Measurements from ENCODE around the gene H6PD. TPM values are rescaled to one million over a fixed set of nuclear protein-coding genes. Genes with fewer than 3 reads are reported as not detected.
"Not testable (repeated sequence)": the region's sequence is repeated elsewhere in the genome, so short reads cannot be mapped to it uniquely, and the experiment has no call there.

H6PD gene
- total RNA-seq, 2 experiments from 2014 or later: 6.5 to 7.1 TPM

DNA sequence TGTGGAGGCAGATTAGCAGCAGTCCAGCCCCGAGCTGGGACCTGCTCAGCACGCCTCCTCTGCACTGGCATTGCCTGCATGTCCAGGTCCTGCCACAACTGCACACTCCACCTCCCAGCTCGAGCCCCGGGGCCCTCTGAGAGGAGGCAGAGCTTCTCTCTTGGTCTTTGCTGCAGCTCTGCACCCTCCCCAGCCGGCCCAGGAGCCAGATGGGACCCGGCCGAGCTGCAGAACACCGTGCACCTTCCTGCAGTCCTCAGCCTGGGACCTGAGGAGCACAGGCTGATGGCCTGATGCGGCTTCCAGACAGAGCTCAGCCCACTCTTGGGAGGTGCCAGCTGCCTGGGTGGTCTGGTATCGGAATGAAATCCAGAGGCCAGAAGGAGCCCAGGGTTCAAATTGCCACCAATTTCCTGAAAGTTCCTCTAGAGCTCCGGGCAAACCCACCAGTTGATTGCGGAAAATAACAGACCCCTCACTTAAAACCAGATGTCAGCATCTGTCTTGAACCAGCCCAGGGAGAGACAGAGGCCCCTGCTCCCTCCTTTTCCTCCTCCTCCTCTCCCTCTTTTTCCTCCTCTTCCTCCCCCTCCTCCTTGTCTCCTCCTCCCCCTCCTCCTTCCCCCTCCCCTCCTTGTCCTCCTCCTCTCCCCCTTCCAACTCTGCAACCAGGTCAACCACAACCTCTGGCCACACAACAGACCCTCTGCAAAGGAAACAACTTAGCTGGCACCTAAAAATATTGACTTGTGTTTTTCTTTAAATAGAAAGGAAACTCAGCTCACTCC is 47.5 kb downstream of the H6PD start:
- CTCF ChIA-PET: interaction anchor here (1.8 to 2.7 kb wide), 2 partner anchors 173 to 209 kb away, joined by 8 to 12 read pairs; no protein-coding TSS in a partner anchor
- POLR2A ChIA-PET: no interaction called here

- CTCF ChIA-PET: interaction anchor here (2.7 kb wide), 1 partner anchor 208 kb away, joined by 12 read pairs; no protein-coding TSS in a partner anchor
- POLR2A ChIA-PET: no interaction called here
Observed at GRCh38 chr1:9282696-9282955, 48.1 kb downstream of the H6PD start.

DNA sequence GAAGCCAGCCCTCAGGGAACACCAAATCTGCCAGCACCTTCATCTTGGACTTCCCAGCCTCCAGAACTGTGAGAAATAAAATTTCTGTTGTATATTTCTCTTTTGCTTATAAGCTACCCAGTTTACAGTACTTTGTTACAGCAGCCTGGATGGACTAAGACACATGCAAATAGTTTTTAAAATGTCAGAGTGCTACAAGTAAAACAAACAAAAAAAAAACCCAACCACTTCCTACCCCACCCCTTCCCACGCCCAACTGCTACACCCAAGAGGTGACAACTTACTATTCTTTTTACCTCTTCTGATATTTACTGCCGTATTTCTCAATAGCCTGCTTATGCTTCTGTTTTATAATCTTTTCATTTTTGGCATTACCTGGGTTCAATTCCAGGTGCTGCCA is 49.5 kb downstream of the H6PD start:
- ChIA-PET CTCF (interaction anchor here (0.5 to 1.5 kb wide), 2 partner anchors 16 to 17 kb away, joined by 3 to 5 read pairs; no protein-coding TSS in a partner anchor), POLR2A (no interaction called here)

DNA sequence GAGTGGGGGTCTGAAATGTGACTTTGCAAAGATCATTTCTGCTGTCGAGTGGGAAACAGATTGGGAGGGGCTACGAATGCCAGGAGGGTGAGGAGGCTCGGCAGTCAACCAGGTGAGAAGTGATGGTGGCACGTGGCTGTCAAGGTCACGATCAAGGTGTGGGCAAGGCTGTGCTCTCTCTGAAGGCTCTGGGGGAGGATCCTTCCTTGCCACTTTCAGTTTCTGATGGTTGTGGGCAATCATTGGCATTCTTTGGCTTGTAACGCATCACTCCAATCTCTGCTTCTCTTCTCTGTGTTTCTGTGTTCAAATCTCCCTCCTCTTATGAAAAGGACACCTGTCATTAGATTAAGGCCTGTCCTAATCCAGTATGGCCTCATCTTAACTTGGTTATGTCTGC is 52.0 kb downstream of the H6PD start:
- ChIA-PET POLR2A (no interaction called here), CTCF (no interaction called here)

GRCh38 chr1:9289090-9289534 is 54.5 kb downstream of the H6PD start:
- POLR2A ChIA-PET: interaction anchor here (1.2 kb wide), 1 partner anchor 14 kb away, joined by 3 read pairs; no protein-coding TSS in a partner anchor
- CTCF ChIA-PET: interaction anchor here (0.7 to 4.2 kb wide), 17 partner anchors 9 to 268 kb away, joined by 3 to 64 read pairs (median 4); no protein-coding TSS in a partner anchor

GRCh38 chr1:9289711-9290485 is 55.3 kb downstream of the H6PD start:
- ChIA-PET CTCF (interaction anchor here (0.7 to 4.2 kb wide), 16 partner anchors 10 to 268 kb away, joined by 3 to 64 read pairs (median 4); no protein-coding TSS in a partner anchor), POLR2A (interaction anchor here (1.1 to 1.2 kb wide), 2 partner anchors 13 to 14 kb away, joined by 3 read pairs; no protein-coding TSS in a partner anchor)

GRCh38 chr1:9291914-9292360 is 57.4 kb downstream of the H6PD start:
- ChIA-PET POLR2A (no interaction called here), CTCF (interaction anchor here (1.1 to 1.2 kb wide), 2 partner anchors 163 to 199 kb away, joined by 3 to 4 read pairs; no protein-coding TSS in a partner anchor)

- ChIA-PET CTCF (interaction anchor here (1.1 to 1.2 kb wide), 2 partner anchors 163 to 198 kb away, joined by 3 to 4 read pairs; no protein-coding TSS in a partner anchor), POLR2A (no interaction called here)
Observed at GRCh38 chr1:9292361-9293240, 58.0 kb downstream of the H6PD start, which contains the start of gene SPSB1. TSS of gene SPSB1 (plus strand) at chr1:9292894. CDS start at chr1:9355892, 62,998 bp downstream.

DNA sequence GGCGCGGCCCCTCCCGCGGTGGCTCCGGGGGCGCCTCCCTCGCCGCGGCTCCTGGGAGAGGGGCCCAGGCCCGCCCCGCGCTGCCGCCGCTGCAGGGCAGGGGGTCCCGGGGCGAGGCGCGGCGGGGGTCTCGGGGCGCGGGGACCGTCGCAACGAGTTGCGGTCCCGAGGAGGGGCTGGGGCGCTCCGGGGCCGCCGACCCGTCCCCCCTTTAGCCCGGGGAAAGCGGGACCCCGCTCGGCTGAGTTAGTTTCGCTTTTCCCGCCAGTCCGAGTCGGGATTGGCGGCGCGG is 58.6 kb downstream of the H6PD start:
- CTCF ChIA-PET: no interaction called here
- POLR2A ChIA-PET: no interaction called here

- CTCF ChIA-PET: no interaction called here
- POLR2A ChIA-PET: no interaction called here
Observed at GRCh38 chr1:9293533-9294404, 59.2 kb downstream of the H6PD start.

- ChIA-PET CTCF (no interaction called here), POLR2A (no interaction called here)
Observed at GRCh38 chr1:9294405-9294773, 59.8 kb downstream of the H6PD start.

GRCh38 chr1:9294910-9295636 is 60.5 kb downstream of the H6PD start:
- ChIA-PET POLR2A (no interaction called here), CTCF (no interaction called here)

- ChIA-PET CTCF (no interaction called here), POLR2A (no interaction called here)
Observed at GRCh38 chr1:9295884-9296283, 61.3 kb downstream of the H6PD start.

DNA sequence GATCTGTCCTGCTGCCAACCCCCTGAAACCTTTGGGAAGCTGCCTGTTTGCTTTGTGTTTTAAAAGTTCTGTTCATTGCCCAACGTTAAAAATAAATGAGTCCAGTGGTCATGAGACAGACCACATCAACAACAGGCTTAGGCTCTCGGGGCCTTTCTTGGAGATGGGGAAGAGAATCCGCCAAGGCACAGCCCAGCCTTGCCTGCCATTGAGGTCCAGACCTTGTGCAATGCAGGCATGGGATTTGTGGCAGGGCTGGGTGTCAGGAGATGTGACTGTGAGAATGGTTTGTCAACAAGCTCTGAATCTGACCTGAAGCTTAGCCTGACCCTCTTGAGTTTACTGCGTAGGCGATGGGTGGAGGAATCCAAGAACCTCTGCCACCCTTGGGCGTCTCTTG is 62.3 kb downstream of the H6PD start:
- ChIA-PET CTCF (interaction anchor here (1.0 to 1.2 kb wide), 2 partner anchors 159 to 186 kb away, joined by 3 read pairs; no protein-coding TSS in a partner anchor), POLR2A (no interaction called here)

GRCh38 chr1:9297831-9298230 is 63.3 kb downstream of the H6PD start:
- ChIA-PET CTCF (interaction anchor here (1.0 to 1.2 kb wide), 2 partner anchors 158 to 187 kb away, joined by 3 read pairs; no protein-coding TSS in a partner anchor), POLR2A (no interaction called here)

DNA sequence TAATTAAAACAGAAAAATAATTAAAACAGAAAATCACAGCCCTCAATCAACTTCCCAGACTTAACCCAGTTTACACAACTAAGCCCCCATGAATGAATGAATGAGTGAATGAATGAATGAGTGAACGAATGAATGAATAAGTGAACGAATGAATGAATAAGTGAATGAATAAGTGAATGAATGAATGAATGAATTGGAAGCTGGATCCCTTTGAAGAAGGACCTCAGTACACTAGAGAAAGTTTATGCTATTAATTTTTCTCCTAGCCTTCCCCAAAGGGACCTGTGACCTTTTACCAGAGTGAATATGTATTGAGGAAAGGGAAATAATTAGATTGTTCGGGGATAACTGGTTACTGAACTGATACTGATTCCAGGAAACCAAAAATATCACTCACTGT is 63.7 kb downstream of the H6PD start:
- ChIA-PET CTCF (no interaction called here), POLR2A (no interaction called here)

- POLR2A ChIA-PET: interaction anchor here (0.6 kb wide), 1 partner anchor 72 kb away, joined by 3 read pairs; no protein-coding TSS in a partner anchor
- CTCF ChIA-PET: not testable (repeated sequence)
Observed at GRCh38 chr1:9299571-9300541, 65.3 kb downstream of the H6PD start.
